ENCODE results near the gene FGF10.

Gene FGF10

DNA sequence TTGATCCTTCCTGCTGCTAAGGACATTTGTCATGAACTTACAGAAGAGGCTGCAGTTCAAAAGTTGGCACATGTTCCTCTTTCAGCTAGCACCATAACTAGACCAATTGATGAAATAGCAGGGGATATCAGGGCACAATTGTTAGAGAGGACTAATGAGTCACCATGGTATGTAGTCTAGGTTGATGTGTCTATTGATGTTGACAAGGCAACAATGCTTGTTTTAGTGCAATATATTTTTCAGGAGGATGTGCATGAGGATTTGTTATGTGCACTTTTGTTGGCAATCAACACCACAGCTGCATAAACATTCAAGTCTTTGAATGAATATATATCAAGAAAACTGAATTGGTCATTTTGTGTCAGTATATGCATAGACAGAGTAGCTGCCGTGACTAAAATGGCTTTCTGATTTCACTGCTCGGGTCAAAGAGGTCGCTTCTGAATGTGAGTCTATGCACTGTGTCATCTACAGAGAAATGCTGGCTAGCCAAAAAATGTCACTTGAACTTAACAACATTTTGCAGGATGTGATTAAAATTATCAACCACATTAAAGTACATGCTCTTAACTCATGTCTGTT, 68.0 kb downstream of the FGF10 start:
- TF ChIP-seq, protein P1, sequence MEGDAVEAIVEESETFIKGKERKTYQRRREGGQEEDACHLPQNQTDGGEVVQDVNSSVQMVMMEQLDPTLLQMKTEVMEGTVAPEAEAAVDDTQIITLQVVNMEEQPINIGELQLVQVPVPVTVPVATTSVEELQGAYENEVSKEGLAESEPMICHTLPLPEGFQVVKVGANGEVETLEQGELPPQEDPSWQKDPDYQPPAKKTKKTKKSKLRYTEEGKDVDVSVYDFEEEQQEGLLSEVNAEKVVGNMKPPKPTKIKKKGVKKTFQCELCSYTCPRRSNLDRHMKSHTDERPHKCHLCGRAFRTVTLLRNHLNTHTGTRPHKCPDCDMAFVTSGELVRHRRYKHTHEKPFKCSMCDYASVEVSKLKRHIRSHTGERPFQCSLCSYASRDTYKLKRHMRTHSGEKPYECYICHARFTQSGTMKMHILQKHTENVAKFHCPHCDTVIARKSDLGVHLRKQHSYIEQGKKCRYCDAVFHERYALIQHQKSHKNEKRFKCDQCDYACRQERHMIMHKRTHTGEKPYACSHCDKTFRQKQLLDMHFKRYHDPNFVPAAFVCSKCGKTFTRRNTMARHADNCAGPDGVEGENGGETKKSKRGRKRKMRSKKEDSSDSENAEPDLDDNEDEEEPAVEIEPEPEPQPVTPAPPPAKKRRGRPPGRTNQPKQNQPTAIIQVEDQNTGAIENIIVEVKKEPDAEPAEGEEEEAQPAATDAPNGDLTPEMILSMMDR (IDR thresholded peaks at IDR 0.05) = no peak

DNA sequence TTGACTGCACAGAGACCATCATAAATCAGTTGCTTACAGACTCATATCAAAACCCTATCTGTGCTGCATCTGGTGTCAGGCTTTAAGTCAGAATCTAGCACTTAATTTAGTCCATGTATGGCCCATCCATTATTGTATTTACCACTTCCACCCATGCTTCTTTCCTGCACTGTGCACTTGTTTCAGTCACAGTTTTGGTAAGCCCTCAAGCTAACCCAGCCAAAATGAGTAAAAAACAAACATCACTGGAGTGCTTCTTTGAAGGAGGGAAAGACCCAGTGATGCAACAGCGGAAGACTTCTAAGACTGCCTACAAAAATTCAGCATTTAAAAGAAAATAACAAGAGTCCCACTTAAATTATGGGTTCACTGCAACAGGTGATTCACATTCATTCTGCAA, 69.0 kb downstream of the FGF10 start:
- TF ChIP-seq, protein P1 (IDR thresholded peaks at IDR 0.05) = no peak

DNA sequence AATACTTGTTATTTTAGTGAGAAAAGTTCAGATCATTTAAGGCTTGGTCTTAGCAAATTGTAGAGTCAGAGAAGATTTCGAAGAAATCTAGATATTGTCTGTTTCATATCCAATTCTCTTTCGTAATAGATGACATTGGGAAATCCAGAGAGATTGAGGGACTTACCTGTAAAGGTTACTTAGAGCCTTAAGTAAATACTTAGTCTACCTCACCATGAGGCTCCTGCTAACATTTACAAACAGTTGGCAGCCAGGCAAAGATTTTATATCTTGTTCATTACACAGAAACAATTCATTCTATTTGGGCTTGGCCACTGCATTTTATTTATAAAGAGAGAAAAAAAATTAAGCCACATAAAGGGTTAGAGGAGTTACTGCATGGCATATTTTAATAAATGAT, 70.3 kb downstream of the FGF10 start:
- TF ChIP-seq, protein P1 (IDR thresholded peaks at IDR 0.05) = no peak

DNA sequence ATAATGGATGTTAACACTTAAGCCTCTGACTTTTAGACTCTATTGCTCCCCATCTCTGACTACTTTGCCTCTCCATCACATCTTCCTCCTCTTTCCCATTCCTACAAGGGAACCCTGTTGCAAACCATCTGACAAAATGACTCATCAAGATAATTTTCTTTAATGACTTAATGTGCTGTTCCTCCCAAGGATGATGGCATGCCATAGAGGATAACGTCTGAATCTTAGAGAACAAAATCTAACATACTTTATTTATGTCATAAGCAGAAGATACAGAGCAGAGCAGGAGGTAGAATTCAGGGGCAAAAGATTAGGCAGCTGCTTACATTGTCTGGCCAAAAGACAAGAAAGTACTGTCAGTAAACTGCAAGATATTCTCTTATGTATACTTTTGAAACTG, 76.8 kb downstream of the FGF10 start:
- TF ChIP-seq, protein P1 (IDR thresholded peaks at IDR 0.05) = no peak

DNA sequence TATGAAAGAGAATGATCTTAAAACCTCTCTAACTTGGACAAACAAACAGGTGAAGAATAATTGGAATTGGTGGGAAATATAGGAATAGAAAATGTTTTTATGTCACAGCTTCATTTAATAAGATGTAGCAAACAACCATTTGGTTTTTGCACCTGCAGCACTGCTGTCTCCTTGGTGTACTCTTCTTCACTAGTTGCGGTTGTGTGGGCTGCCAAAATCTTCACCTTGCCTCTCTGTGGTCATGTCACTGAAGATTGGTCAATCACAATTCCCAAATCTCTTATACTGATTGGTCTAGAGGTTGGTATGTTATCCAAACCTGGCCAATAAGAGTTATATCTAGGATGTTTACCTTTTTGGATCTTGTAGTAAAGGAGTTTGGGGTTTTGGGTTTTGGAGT, 88.7 kb downstream of the FGF10 start:
- TF ChIP-seq, protein P1 (IDR thresholded peaks at IDR 0.05) = no peak

DNA sequence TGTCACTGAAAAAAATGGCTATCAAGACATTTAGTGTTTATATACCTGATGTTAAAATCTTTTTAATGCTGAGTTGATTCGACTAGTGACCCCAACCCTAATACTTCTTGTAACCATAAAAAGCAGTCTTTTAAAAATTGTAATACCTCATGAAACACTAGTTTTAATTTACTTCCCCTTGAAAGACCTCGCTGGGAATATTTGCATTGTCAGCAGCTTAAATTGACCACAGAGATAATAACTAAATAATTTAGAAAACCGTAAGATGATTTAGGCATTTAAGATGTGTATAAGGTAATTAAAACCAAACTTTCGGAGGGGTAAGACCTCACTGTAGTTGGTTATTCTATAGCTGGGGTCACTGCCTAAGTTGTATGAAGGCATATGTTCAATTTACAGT, 89.8 kb downstream of the FGF10 start:
- TF ChIP-seq, protein P1 (IDR thresholded peaks at IDR 0.05) = no peak

DNA sequence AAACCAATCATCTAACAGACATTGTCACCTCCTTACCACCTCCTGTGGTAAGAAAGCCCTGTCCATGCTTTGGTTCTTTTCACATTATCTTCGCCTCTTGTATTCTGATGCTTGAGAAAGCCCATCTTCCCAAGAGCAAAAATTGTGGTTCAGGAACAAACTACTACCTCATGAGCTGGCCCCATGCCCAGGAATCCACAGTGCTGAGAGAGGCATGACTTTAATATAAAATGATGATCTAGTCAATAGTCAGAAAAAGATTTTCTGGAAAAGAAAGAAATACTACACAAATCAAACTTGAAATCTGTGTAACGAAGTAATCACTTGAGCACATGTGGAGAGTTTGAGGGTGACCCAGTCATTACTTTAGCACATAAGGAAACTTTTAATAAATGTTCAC, 94.7 kb downstream of the FGF10 start:
- TF ChIP-seq, protein P1 (IDR thresholded peaks at IDR 0.05) = no peak

DNA sequence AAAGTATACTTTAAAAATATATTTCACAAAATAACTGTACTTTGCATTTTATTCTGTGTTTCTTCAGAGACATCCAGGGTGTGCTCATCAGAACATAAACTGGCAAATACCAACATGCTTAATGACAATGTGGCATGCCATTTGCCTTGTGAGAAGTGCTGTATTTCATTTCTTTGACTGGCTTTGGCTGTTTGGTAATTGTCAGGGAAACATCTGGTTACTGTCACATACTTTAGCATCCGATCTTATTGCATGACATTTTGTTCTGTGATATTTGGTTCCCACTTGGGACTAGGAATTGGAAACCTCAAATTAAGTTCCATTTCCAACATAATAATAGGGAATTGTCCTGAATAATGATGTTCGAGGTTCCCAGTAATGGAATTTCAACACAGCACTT, 96.5 kb downstream of the FGF10 start:
- TF ChIP-seq, protein P1 (IDR thresholded peaks at IDR 0.05) = no peak

Data from LNCAP (cell line).